Suprapubic skin (tissue), 3 donors: ENCODE results near the gene TFE3.

Source experiments
- POLR2AphosphoS5 ChIP-seq, 3 donors: sonication (generic); formaldehyde crosslinking; IDR thresholded peaks; one replicate each; pipeline ENCODE4 v1.6.1; 2017; ENCODE audit warnings: antibody characterized with exemption in 3 of 3
- TF ChIP-seq, protein P1 (sequence below), 2 donors: fragments of 200-600 bp in 1 of 2; fragments of 450-650 bp in 1 of 2; sonication (generic) in 1 of 2; IDR thresholded peaks; one replicate each; pipeline ENCODE4 v1.5.1; 2016 to 2019; ENCODE audit warnings: antibody characterized with exemption in 2 of 2, mild to moderate bottlenecking in 1 of 2, moderate library complexity in 1 of 2

DNA sequence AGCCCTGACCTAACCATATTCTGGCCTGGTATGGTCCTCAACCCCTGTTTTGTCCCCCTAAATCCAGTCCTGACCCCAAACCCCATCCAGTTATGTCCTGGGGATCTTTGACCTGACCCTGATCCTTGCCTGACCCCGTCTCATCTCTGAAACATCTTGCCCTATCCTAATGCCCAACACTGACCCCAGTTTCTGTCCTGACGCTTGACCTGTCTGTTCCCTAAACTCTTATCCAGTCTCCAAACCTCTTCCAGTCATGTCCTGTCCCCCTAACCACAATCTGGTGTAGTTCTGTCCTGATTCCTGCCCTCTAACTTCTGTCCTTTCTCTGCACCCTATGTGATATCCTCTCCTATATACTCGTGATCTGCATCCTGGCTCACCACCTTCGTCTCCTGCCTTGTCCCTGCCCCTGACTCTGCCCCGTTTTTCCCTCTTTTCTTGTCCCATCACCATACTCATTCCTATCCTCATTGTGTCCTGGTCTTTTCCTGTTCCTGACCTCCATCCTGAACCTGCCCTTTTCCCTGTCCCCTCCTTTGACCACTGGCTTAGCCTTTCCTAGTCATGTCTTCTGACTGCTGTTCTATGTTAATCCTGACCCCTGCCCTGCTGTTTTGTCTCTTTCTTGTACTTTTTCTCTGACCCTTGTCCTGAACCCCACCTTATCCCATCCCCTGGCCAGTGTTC, 11.1 kb upstream of the TFE3 start:
- TF ChIP-seq, protein P1, sequence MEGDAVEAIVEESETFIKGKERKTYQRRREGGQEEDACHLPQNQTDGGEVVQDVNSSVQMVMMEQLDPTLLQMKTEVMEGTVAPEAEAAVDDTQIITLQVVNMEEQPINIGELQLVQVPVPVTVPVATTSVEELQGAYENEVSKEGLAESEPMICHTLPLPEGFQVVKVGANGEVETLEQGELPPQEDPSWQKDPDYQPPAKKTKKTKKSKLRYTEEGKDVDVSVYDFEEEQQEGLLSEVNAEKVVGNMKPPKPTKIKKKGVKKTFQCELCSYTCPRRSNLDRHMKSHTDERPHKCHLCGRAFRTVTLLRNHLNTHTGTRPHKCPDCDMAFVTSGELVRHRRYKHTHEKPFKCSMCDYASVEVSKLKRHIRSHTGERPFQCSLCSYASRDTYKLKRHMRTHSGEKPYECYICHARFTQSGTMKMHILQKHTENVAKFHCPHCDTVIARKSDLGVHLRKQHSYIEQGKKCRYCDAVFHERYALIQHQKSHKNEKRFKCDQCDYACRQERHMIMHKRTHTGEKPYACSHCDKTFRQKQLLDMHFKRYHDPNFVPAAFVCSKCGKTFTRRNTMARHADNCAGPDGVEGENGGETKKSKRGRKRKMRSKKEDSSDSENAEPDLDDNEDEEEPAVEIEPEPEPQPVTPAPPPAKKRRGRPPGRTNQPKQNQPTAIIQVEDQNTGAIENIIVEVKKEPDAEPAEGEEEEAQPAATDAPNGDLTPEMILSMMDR (IDR thresholded peaks at IDR 0.05) = no peak
- TF ChIP-seq POLR2AphosphoS5 (IDR thresholded peaks at IDR 0.05) = no peak
